Activated CD8-positive, alpha-beta memory T cell treated with anti-CD3 and anti-CD28 coated beads for 1 hour (primary cell): ENCODE measurements around the gene DUSP19.

Source experiments
- DNase-seq, 2 donors: peaks; one replicate each; pipeline ENCODE4 v3.0.0-alpha.2; 2020; ENCODE audit warnings: low read depth in 1 of 2; ENCODE audit errors: extremely low read depth in 1 of 2

The DUSP19 gene

DNA sequence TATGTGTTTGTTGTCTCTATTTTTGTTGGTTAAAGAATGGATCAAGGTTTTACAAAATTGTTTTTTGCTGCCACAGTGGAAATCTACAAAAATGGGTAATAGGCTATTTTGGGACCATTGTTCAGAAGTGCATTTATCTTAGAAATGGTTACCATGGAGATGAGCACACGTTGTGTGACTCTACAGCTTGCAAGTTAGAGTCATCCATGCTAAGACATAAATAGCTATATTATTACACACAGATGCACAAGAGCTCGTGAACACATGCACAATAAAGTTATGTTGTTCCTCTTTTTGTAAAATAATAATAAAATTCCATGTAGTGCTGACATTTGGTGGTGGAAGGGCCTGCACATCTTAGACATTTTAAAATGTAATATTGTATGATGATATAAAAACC is 15.5 kb upstream of the DUSP19 start:
- DNase-seq = no peak

- DNase-seq = no peak
Measured at GRCh38 chr2:183068561-183068960, 10.0 kb upstream of the DUSP19 start.

- no peak for DNase-seq
Measured at GRCh38 chr2:183069174-183069573, 9.4 kb upstream of the DUSP19 start.

DNA sequence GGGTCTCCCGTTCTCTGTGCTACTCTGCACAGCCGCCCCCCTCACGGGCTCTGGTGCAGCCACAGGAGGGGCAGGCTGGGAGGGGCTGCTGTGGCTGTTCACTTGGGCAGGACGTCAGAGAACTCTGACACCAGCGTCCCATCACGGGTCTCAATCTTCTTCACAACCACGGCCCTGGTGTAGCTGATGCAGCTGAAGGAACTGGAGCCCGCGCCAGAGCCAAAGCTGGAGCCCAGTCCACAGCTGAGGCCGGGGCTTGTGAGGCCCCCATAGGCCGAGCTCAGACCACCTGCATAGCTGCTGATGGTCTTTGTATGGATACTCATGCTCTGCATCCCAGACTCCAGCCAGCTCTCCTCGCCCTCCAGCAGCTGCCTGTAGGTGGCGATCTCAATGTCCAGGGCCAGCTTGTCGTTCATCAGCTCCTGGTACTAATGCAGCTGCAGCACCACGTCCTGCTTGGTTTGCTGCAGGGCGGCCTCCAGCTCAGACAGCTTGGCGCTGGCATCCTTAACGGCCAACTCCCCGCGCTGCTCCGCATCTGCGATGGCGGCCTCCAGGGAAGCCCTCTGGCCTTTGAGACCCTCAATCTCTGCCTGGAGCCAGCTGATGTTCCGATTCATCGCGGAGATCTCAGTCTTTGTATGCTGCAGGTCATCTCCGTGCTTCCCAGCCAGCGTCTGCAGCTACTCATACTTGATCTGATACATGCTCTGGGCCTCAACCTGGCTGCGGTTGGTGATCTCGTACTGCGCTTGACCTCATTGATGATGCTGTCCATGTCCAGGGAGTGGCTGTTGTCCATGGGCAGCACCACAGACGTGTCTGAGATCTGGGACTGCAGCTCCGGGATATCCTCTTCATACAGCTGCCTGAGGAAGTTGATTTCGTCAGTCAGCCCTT is 7.4 kb upstream of the DUSP19 start:
- no peak for DNase-seq

- no peak for DNase-seq
Measured at GRCh38 chr2:183072177-183072576, 6.4 kb upstream of the DUSP19 start.

DNA sequence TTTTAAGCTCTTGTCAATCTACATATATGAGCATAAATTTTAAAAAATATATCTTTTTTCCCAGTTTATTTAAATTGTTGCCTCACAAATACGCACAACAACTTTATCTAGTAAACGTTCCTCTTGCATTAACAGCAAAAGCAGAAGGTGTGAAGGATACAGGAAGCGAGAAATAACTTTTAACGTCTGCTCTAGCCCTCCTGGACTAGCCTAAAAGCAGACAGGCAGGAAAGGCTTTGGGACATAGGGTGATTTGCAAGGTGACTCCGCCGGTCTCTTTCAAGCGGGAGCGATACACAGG is 434 bp upstream of the DUSP19 start:
- no peak for DNase-seq

DNA sequence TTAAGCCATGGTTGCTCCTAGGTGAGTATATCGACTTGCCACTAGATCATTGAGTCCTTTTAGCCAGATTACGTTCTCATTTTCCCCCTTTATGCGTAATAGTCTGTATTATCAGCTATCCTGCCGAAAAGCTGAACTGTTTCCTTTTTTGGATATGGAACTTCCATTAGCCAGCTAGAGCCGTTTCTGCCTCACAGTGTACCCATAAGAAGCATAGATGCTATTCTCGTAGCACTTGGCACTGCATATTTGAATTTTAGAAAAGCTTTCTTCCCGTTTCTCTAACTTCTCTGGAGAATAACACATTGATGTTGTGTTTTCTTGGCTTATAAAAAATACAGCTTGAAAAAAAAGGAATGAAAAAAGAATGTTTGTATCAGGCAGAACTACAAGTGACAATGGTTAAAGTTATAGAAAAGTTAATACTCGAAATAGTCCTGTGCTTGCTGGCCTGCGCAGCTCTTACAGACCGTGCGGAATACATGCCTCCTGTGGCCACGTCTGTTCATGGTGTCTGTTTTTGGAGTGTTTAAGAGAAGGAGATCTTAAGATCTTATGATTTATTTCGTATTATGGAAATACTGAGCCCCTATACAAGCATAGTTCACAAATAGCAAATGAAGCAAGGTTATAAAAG is 710 bp downstream of the DUSP19 start:
- no peak for DNase-seq

- DNase-seq = no peak
Measured at GRCh38 chr2:183081911-183082310, 3.4 kb downstream of the DUSP19 start.

DNA sequence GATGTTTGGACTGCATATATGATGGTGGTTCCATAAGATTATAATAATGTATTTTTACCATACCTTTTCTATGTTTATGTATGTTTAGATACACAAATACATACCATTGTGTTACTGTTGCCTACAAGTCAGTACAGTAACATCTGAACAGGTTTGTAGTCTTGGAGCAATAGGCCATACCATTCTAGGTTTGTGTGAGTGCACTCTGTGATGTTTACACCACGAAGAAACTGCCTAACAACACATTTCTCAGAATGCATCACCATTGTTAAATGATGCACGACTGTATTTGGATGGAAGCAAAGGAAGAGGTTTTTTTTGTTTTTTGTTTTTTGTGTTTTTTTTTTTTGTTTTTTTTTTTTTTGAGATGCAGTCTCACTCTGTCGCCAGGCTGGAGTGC is 9.5 kb downstream of the DUSP19 start:
- no peak for DNase-seq

DNA sequence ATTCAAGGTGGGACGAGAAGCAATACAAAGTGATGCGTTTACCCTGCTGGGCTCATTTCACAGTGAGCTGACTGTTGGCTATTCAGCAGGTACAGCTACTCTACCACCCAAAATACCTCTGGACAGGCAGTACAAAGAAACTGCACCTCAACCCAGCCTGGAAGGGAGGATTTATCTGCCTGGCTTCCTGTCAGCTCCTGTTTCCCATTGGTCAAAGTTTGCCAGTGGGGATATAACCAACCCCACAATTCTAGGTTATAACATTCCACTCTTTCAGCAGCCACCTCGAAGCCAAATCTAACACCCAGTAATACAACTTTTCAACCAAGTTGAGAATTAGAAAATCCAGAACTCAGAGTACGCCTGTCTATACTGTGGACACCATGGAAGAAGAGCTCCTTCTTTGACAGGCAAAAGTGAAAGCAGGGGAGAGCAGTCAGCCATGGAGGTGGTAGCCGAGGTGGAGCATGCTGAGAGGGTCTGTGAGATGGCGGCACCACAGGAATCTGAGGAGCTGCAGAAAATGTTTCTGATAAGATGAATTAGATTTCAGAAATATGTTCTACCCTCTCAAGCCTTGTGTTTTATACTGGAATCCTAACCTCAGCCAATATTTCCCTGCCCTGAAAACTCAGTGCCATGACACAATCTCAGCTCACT is 10.8 kb downstream of the DUSP19 start:
- DNase-seq = no peak

- DNase-seq = no peak
Measured at GRCh38 chr2:183091318-183091953, 12.9 kb downstream of the DUSP19 start.

- DNase-seq = no peak
Measured at GRCh38 chr2:183091954-183092345, 13.4 kb downstream of the DUSP19 start.

DNA sequence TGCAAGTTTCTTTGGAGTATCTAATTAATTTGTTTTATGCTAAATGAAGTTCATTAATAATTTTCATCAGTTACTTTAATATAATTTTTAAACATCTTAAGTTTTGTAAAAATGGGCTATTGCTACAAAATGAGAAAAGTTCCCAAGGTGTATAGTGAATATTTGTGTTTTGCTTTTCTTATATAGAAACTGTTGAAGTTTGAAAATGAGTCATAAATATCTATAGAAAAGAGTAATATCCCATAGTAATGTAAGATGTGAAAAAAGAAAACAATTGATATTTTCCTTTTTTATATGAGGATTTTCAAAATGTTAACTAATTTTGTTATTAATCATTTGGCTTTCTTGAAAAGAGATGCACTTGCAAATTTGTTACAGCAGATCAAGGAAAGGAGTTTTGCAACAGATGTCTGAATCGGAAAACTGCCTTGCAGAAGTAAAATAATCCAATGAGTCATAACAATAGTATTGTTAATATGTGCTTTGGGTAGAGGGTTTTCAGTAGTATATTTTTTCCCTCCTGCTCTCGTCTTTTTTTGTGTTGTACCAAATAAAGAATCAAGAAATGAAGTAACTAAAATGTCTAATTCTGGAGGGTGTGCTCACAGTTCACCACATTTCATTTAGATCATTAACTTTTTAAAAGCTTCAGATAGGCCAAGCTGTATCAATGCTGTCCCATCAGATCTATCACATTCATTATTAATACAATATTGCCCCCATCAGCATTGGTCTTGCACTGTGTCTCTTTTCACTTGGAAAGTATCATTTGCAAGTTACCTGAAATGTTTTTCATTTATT is 15.5 kb downstream of the DUSP19 start:
- no peak for DNase-seq

GRCh38 chr2:183105402-183106134 is 27.0 kb downstream of the DUSP19 start:
- DNase-seq = no peak

- no peak for DNase-seq
Measured at GRCh38 chr2:183112577-183112976, 34.0 kb downstream of the DUSP19 start.

GRCh38 chr2:183113630-183114029 is 35.1 kb downstream of the DUSP19 start:
- no peak for DNase-seq

DNA sequence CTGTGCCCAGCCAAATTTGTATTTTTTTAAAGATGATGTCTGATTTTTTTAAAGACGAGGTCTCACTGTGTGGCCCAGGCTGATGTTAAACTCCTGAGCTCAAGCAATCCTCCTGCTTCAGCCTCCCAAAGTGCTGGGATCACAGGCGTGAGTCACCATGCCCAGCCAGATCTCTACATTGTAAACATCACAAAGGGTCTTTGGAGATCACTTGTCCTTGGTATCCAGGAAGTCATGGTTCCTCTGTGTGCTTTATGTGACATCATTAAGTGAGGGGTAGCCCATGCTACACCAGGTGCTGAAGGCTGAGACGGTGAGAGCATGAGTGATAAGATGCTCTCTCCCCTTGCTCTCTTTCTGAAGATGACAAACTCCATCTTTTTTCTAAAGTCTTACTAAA is 38.7 kb downstream of the DUSP19 start:
- no peak for DNase-seq

- DNase-seq = no peak
Measured at GRCh38 chr2:183123117-183123958, 44.8 kb downstream of the DUSP19 start.

DNA sequence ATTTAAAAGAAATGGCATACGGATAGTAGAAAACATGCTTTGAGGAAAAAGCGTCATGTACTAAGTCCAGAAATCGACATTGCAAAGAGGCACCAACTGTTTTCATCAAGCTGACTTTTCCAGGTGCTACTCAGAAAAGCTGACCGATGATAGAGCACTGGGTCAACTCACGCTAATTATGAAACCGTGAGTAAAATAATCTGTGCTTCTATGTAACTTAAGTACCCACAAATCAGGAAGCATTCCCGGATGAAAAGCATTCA is 45.3 kb downstream of the DUSP19 start:
- no peak for DNase-seq
